H9 (cell line): ENCODE measurements around the gene RARA. TPM values are rescaled to one million over a fixed set of nuclear protein-coding genes. Genes with fewer than 3 reads are reported as not detected.

Experiments
- DNase-seq: peaks from one replicate; pipeline ENCODE4 v3.0.0-alpha.2; 2017
- H2AFZ ChIP-seq: one replicate; pipeline ENCODE4 v1.6.1; 2013; ENCODE audit warnings: mild to moderate bottlenecking, low read length, control low read depth, moderate library complexity
- H2AK5ac ChIP-seq: 2 replicates; pipeline ENCODE4 v1.6.1; 2013; ENCODE audit warnings: low read length, control low read depth, mixed read lengths; ENCODE audit not compliant: insufficient read length
- H2BK120ac ChIP-seq: one replicate; pipeline ENCODE4 v1.6.1; 2013; ENCODE audit warnings: low read depth, mild to moderate bottlenecking, low read length, control low read depth, inconsistent platforms; ENCODE audit not compliant: poor library complexity, severe bottlenecking
- H2BK12ac ChIP-seq: 2 replicates; pipeline ENCODE4 v1.6.1; 2013; ENCODE audit warnings: low read length, control low read depth, mixed read lengths, low read depth; ENCODE audit not compliant: insufficient read length
- H2BK15ac ChIP-seq: 2 replicates; pipeline ENCODE4 v1.6.1; 2013; ENCODE audit warnings: low read depth, low read length, control low read depth
- H2BK20ac ChIP-seq: one replicate; pipeline ENCODE4 v1.6.1; 2013; ENCODE audit warnings: low read depth, mild to moderate bottlenecking, low read length, control low read depth, inconsistent platforms; ENCODE audit not compliant: poor library complexity, severe bottlenecking
- H2BK5ac ChIP-seq: 2 replicates; pipeline ENCODE4 v1.6.1; 2013; ENCODE audit warnings: low read length, control low read depth, mixed read lengths; ENCODE audit not compliant: insufficient read length
- H3K14ac ChIP-seq: 2 replicates; pipeline ENCODE4 v1.6.1; 2013; ENCODE audit warnings: low read length, control low read depth; ENCODE audit not compliant: insufficient read depth
- H3K18ac ChIP-seq: 2 replicates; pipeline ENCODE4 v1.6.1; 2013; ENCODE audit warnings: low read depth, mild to moderate bottlenecking, mixed read lengths, low read length, control low read depth; ENCODE audit not compliant: insufficient read length
- H3K23ac ChIP-seq: 2 replicates; pipeline ENCODE4 v1.6.1; 2013; ENCODE audit warnings: low read length, control low read depth, mixed read lengths, low read depth; ENCODE audit not compliant: insufficient read length
- H3K23me2 ChIP-seq: 2 replicates; pipeline ENCODE4 v1.6.1; 2013; ENCODE audit warnings: low read depth, mild to moderate bottlenecking, mixed read lengths, low read length, control low read depth; ENCODE audit not compliant: insufficient read length, poor library complexity, severe bottlenecking
- H3K27ac ChIP-seq: 2 replicates; pipeline ENCODE4 v1.5.1; 2013; ENCODE audit warnings: low read length, control low read depth, mixed read lengths, low read depth; ENCODE audit not compliant: insufficient read length
- H3K27me3 ChIP-seq: 2 replicates; pipeline ENCODE4 v1.6.1; 2013; ENCODE audit warnings: low read length, control low read depth, inconsistent platforms; ENCODE audit not compliant: insufficient read depth
- H3K4ac ChIP-seq: 2 replicates; pipeline ENCODE4 v1.6.1; 2013; ENCODE audit warnings: low read depth, mild to moderate bottlenecking, control low read depth, inconsistent platforms, low read length, moderate library complexity
- H3K4me1 ChIP-seq: 2 replicates; pipeline ENCODE4 v1.6.1; 2013; ENCODE audit warnings: low read length, control low read depth, inconsistent platforms; ENCODE audit not compliant: insufficient read depth
- H3K4me2 ChIP-seq: 2 replicates; pipeline ENCODE4 v1.6.1; 2013; ENCODE audit warnings: low read length, control low read depth, mixed read lengths; ENCODE audit not compliant: insufficient read length, insufficient read depth
- H3K56ac ChIP-seq: 2 replicates; pipeline ENCODE4 v1.6.1; 2013; ENCODE audit warnings: low read depth, mild to moderate bottlenecking, mixed read lengths, low read length, control low read depth; ENCODE audit not compliant: insufficient read length
- H3K79me1 ChIP-seq: 2 replicates; pipeline ENCODE4 v1.6.1; 2013; ENCODE audit warnings: low read depth, mild to moderate bottlenecking, moderate library complexity, low read length, control low read depth, inconsistent platforms; ENCODE audit not compliant: insufficient read depth, poor library complexity, severe bottlenecking
- H3K79me2 ChIP-seq: 2 replicates; pipeline ENCODE4 v1.6.1; 2013; ENCODE audit warnings: low read length, control low read depth, inconsistent platforms; ENCODE audit not compliant: insufficient read depth
- H3K9ac ChIP-seq: 2 replicates; pipeline ENCODE4 v1.6.1; 2013; ENCODE audit warnings: low read length, control low read depth, mixed read lengths; ENCODE audit not compliant: insufficient read length; ENCODE audit errors: extremely low read depth
- H3K9me3 ChIP-seq: one replicate; pipeline ENCODE4 v1.6.1; 2013; ENCODE audit warnings: low read depth, low read length, inconsistent platforms; ENCODE audit not compliant: control insufficient read depth
- H3T11ph ChIP-seq: one replicate; pipeline ENCODE4 v1.6.1; 2013; ENCODE audit warnings: mild to moderate bottlenecking, low read length, control low read depth, inconsistent platforms
- H4K20me1 ChIP-seq: one replicate; pipeline ENCODE4 v1.6.1; 2013; ENCODE audit not compliant: control insufficient read depth, insufficient read length, insufficient read depth
- H4K5ac ChIP-seq: 2 replicates; pipeline ENCODE4 v1.6.1; 2013; ENCODE audit warnings: low read depth, mild to moderate bottlenecking, mixed read lengths, low read length, control low read depth; ENCODE audit not compliant: insufficient read length
- H4K8ac ChIP-seq: replicated peaks from 2 replicates; pipeline ENCODE4 v1.6.1; 2013; ENCODE audit warnings: low read length, control low read depth, mixed read lengths, low read depth; ENCODE audit not compliant: insufficient read length
- H4K91ac ChIP-seq: 2 replicates; pipeline ENCODE4 v1.6.1; 2013; ENCODE audit warnings: low read depth, mild to moderate bottlenecking, moderate library complexity, mixed read lengths, low read length, control low read depth; ENCODE audit not compliant: insufficient read length
- H3K27ac Mint-ChIP-seq, 3 experiments: 2 replicates in 2 of 3; 3 replicates in 1 of 3; pipeline ENCODE4 v1.8.0; 2020 to 2021; ENCODE audit warnings: mixed read lengths in 3 of 3, mild to moderate bottlenecking in 1 of 3, moderate library complexity in 1 of 3
- H3K27me3 Mint-ChIP-seq: 2 replicates; pipeline ENCODE4 v1.8.0; 2021; ENCODE audit warnings: low read depth, mild to moderate bottlenecking, moderate library complexity, mixed read lengths
- H3K36me3 Mint-ChIP-seq, 3 experiments: 2 replicates in 2 of 3; 3 replicates in 1 of 3; pipeline ENCODE4 v1.8.0; 2020 to 2021; ENCODE audit warnings: low read depth in 3 of 3, mixed read lengths in 3 of 3; ENCODE audit not compliant: insufficient read depth in 1 of 3
- H3K4me1 Mint-ChIP-seq, 2 experiments: 2 replicates each; pipeline ENCODE4 v1.8.0; 2020; ENCODE audit warnings: mixed read lengths in 2 of 2
- H3K4me3 Mint-ChIP-seq, 2 experiments: 2 replicates in 1 of 2; 3 replicates in 1 of 2; pipeline ENCODE4 v1.8.0; 2020 to 2021; ENCODE audit warnings: mild to moderate bottlenecking in 2 of 2, mixed read lengths in 2 of 2, moderate library complexity in 1 of 2
- H3K9me3 Mint-ChIP-seq, 2 experiments: 2 replicates in 1 of 2; 3 replicates in 1 of 2; pipeline ENCODE4 v1.8.0; 2020; ENCODE audit warnings: mild to moderate bottlenecking in 2 of 2, mixed read lengths in 2 of 2, moderate library complexity in 1 of 2
- CTCF ChIP-seq: fragments of 200-600 bp; sonication (generic); conservative IDR thresholded peaks from 3 replicates; pipeline ENCODE4 v1.8.0; 2021; ENCODE audit warnings: antibody characterized with exemption, mild to moderate bottlenecking
- WGBS: extraction: QIAGEN DNeasy Blood & Tissue Kit; methylation state at CpG from one replicate; pipeline ENCODE4 v1.1.7; 2013; ENCODE audit warnings: missing lambda C conversion rate, low lambda C conversion rate, mixed read lengths; ENCODE audit not compliant: insufficient read length; ENCODE audit errors: extremely low coverage; 5-methylcytosine and 5-hydroxymethylcytosine counted together
- total RNA-seq: library from RNA; stranded (reverse); gene quantifications from 2 replicates; pipeline ENCODE4 v1.2.1, GENCODE V29; 2021

RARA gene
- total RNA-seq, 1 experiment from 2014 or later = 17.6 TPM

DNA sequence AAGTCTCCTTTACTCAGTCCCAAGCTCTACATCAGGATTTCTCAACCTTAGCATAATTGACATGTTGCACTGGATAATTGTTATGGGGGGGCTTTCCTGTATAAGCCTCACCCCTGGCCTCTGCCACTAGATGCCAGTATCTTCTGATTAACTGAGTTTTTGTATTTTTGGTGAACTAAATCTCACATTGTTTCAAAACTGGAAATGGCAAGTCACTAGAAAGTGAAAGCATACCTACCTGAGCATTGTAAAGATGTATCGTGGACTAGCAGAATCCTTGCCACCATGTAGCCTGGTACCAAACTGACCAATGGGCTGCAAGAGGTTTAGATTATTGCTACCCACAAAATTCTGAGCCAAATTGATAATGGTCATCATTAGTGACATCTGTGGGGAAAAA is 93.7 kb downstream of the RARA start:
- WGBS = no CpG with 5 or more reads among the region's 1 CpG
- H3K23me2 ChIP-seq = no peaks in the 10 kb centered on the region
- H3K9ac ChIP-seq = no peak overlapping the region
- no peak overlapping the region for H2AFZ ChIP-seq
- no peak overlapping the region for H3K27ac ChIP-seq
- H3T11ph ChIP-seq = no peak overlapping the region
- Mint-ChIP-seq H3K4me1 (no peaks in the 10 kb centered on the region), H3K9me3 (no peaks in the 10 kb centered on the region), H3K27ac (no peak overlapping the region), H3K27me3 (no peaks in the 10 kb centered on the region), H3K4me3 (no peak overlapping the region), H3K36me3 (peaks cover 61 to 98% (median 95%) of the 10 kb centered on the region in 3 experiments; a peak in 6 of 7 replicates)
- no peaks in the 10 kb centered on the region for H3K4me1 ChIP-seq
- H3K18ac ChIP-seq = no peak overlapping the region
- no peak overlapping the region for H2BK5ac ChIP-seq
- H2BK120ac ChIP-seq = no peak overlapping the region
- H3K4ac ChIP-seq = no peak overlapping the region
- H3K9me3 ChIP-seq = no peaks in the 10 kb centered on the region
- no peak for TF ChIP-seq CTCF
- H4K20me1 ChIP-seq = no peaks in the 10 kb centered on the region
- no peak overlapping the region for H4K8ac ChIP-seq
- no peaks in the 10 kb centered on the region for H3K79me2 ChIP-seq
- no peak overlapping the region for H3K14ac ChIP-seq
- no peak overlapping the region for H3K4me2 ChIP-seq
- no peak overlapping the region for H2BK20ac ChIP-seq
- no peak overlapping the region for H2BK15ac ChIP-seq
- no peak overlapping the region for H3K23ac ChIP-seq
- H3K56ac ChIP-seq = no peak overlapping the region
- no peak overlapping the region for H4K91ac ChIP-seq
- no peaks in the 10 kb centered on the region for H3K79me1 ChIP-seq
- no peak overlapping the region for H2AK5ac ChIP-seq
- H3K27me3 ChIP-seq = no peaks in the 10 kb centered on the region
- DNase-seq = no peak
- H2BK12ac ChIP-seq = no peak overlapping the region
- no peak overlapping the region for H4K5ac ChIP-seq
